Measurements from ENCODE around the gene ZNF618.

Gene ZNF618

GRCh38 chr9:113882636-113883164, 6.6 kb downstream of the ZNF618 start:
- DNase-seq = no peak

DNA sequence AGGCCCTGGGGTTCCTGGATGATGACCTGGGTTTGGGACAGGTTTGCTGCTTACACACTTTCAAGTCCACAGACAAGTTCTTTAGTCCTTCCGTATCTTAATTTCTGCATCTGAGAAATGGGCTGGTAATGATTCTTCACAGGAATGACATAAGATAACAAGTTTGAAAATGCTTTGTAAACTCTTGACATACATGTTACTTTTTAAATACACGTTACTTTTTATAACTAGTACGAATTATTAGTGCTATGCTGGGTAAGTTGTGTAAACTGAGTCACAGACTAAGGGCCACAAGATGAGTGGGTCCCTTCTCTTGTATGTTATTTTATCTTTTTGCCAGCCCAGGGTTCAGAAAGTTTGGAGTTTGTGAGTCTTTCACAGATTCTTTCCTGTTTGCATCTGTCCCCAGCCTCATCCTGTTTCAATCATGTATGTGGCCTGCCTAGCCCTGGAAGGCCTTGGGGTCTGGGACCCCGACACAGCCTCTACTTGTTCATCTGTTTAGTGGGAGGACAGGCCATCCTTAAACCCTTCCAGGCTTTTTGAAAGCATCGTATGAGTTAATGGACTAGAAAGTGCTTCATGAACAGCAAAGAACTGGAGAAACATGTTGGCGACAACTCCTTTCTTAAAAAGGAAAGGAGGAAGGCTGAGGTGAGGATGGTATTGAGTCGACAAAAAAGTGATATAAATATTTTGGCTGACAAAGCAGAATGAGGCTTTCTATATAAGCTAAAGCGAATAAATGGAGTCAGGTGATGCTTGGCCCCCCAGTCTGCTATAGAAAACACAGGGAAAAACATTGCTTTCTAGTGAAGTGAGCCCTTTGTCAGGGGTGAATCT, 9.3 kb downstream of the ZNF618 start:
- DNase-seq = no peak

GRCh38 chr9:113886026-113886369, 9.9 kb downstream of the ZNF618 start:
- no peak for DNase-seq

DNA sequence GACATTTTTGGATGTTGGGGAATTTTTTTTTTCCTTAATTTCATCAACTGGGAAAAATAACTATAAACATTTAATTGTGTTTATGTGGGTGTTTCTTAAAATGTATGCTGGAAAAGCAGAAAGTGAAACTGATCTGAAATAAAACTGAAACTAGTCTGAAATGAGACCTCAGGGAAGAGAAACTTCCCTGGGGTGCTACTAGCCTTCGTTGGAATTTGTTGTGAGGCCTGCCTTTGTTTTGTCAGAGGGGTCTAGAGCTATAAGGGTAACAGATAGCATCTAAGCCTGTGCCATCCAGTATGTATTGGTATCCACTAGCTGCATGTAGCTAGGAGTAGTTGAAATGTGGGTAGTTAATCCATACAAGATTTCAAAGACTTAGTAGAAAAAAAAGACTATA, 10.4 kb downstream of the ZNF618 start:
- no peak for DNase-seq

GRCh38 chr9:113886933-113887332, 10.8 kb downstream of the ZNF618 start:
- no peak for DNase-seq

- no peak for DNase-seq
Measured at GRCh38 chr9:113887436-113887835, 11.3 kb downstream of the ZNF618 start.

- no peak for DNase-seq
Measured at GRCh38 chr9:113888336-113888735, 12.2 kb downstream of the ZNF618 start.

DNA sequence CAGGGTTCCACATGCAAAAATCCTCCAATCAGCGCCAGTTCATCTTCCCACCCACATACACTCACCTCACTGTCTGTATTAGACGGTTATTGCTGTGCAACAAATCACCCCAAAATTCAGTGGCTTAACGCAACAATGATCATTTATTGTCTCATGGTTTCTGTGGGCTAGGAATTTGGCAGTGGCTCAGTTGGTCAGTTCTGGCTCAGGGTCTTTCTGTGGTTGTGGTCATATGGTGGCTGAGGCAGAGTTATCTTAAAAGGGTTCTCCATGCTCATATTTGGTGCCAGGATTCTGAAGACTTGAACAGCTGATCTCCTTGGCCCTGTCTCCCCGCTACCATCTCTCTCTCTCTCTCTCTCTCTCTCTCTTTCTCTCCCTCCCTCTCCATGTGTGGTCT, 12.9 kb downstream of the ZNF618 start:
- no peak for DNase-seq

- no peak for DNase-seq
Measured at GRCh38 chr9:113890704-113891103, 14.6 kb downstream of the ZNF618 start.

DNA sequence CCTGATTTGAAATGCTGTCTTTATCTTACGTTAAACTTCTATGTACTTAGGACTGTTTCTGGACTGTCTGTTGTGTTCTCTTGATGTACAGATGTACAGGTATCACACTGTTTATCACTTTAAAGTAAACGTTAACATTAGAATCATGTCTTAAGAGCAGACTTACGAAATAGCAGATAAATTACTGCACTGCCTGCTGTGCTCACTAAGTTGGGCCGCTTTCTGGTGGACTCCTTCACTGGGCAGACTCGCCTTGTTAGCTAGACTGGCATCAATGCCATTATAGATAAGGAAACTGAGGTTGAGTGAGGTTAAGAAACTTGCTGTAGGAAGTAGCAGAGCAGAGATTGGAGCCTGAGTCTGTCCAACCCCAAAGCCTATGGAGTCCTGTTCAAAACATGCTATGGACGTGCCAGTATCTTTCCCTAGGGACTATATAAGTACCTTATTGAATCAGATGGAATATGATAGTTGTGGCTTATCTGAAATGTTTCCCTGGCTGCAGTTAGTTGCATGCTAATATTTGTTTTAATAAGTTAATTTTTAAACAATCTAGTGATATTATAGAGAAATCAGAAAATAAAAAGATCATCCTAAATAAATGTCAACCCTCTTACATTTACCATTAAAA, 16.9 kb downstream of the ZNF618 start:
- no peak for DNase-seq

GRCh38 chr9:113894166-113894565, 18.1 kb downstream of the ZNF618 start:
- no peak for DNase-seq

DNA sequence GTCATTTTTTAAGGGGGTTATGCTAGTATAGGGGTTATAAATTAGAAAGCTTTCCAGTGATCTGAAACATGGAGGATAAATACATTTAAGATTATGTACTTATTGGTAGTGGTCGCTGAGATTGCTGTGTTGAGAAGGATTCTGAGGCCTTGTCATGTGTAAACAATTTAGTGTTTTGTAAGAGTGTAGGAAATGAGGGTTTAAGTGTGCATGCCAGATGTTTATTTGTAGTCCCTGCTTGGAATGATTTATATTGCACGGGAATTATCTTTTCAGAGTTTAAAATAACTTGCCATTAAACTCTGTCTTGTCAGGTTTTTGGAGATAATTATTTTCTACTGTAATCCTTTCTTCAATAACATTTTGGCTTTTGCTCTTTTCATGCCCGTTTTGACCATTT, 19.4 kb downstream of the ZNF618 start:
- DNase-seq = no peak

- no peak for DNase-seq
Measured at GRCh38 chr9:113896713-113897112, 20.6 kb downstream of the ZNF618 start.

DNA sequence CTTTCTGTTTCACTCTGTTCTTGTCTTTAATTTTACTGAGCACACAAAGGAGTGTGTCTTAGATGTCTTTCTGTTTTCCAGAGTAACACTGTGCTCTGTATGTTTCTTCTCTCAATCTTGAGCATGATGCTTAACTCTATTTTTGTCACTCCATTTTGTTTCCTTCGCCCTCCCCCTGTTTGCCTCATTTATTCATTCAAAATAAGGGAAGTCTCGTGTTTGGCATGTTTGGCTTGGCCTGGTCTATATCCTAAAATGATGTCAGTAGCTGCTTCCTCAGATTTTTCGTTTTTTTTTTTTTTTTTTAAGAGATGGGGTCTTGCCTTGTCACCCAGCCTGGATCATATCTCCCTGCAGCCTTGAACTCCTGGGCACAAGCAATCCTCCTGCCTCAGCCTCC, 22.0 kb downstream of the ZNF618 start:
- DNase-seq = no peak

- DNase-seq = no peak
Measured at GRCh38 chr9:113898596-113898995, 22.5 kb downstream of the ZNF618 start.

GRCh38 chr9:113899205-113899604, 23.1 kb downstream of the ZNF618 start:
- DNase-seq = no peak

DNA sequence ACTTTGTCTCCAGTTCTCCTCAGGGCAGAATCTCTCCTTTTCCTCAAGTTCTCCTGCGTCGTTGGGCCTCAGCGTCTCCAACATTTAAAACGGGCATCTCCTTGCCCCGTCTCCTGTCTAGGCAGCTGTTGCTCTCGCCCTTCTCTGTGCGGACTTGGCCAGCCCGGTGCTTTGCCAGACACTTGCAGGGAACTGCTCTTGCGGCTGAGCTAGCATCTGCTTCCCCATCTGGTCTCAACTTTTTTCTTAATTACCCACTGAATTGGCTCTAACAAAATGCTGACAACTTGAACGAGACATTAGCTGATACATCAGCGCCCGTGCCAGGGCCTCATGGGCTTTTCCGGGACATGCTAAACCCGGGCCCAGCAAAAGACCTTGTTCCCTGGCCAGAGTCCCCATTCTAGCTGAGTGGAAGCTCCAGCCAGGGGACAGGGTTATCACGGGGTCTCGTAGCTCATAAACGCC, 25.1 kb downstream of the ZNF618 start:
- DNase-seq = no peak

DNA sequence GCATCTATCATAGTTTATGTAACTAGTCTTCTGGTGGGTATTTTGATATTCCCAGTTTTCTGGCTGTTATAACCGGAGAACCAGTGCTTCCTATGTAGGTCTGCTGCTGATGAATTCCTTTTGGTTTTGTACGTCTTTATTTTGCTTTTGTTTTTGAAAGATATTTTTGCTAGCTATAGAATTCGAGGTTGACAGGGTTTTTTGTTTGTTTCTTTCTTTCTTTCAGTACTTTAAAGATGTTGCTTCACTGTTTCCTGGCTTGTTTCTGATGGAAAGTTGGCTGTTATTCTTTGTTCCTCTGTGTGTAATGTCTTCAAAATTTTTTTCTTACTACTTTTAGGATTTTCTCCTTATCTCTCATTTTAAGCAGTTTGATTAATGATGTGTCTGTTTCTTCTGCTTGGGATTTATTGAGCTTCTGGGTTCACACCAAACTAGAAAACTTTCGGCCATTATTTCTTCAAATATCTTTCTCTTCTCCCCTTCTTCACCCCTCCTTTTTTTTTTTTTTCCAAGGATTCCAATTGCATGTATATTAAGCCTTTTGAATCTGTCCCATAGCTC, 27.5 kb downstream of the ZNF618 start:
- DNase-seq = no peak

- DNase-seq = no peak
Measured at GRCh38 chr9:113906411-113907110, 30.5 kb downstream of the ZNF618 start.

DNA sequence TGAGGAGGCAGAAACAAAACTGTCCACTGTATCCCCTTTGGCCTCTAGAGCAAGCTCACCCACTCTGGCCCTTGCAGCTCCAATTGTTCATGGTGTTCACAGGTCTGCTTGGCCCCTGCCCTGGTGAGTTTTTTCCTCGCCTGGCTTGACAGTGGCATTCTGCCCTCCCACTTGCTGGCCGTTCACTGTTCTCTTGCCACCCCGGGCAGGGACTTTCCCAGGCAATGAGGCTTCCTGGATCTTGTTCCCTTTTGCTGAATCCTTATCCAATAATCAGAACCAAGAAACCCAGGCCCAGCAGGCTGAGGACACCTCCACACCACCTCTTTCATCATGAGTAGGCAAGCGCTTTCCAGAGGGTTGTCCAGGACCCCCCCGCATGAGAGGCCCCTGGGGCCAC, 31.2 kb downstream of the ZNF618 start:
- no peak for DNase-seq

DNA sequence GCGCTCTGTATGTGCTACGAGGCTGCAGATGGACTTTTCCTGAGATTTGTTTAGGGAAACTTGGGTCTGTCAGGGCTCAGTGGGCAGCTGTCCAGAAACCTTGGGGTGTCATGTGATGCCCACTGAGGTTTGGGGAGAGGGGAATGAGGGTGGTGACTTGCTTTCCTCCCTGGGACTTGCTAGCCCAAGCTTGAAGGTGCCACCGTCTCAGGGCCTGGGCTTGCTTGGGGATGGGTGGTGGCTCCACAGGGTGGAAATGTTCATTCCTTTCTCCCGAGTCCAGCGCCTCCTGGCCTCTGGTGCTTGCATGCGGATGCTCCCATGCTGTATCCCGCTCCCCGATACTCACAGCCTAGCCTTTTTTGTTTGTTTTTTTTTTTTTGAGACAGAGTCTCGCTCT, 33.3 kb downstream of the ZNF618 start:
- DNase-seq = no peak

- no peak for DNase-seq
Measured at GRCh38 chr9:113910036-113910639, 34.0 kb downstream of the ZNF618 start.
